Subcutaneous preadipocyte (primary cell): ENCODE measurements around the gene CCDC27. TPM values are rescaled to one million over a fixed set of nuclear protein-coding genes. Genes with fewer than 3 reads are reported as not detected.

ENCODE experiments used
- small RNA-seq: library from RNA; depleted of rRNA; stranded (forward); fragments of <200 nt; gene quantifications from one replicate; pipeline ENCODE3, GENCODE V24; 2012
- total RNA-seq: library from RNA; depleted of rRNA; stranded (reverse); fragments of >200 nt; gene quantifications from 2 replicates; pipeline ENCODE4 v1.2.3, GENCODE V29; 2012

The CCDC27 gene
- total RNA-seq = not detected in 2 replicates

GRCh38 chr1:3752400-3752945 lies at the start of gene CCDC27:
CCDC27 (plus strand) TSS chr1:3752450; CDS start chr1:3752482, 32 bp downstream.

GRCh38 chr1:3772715-3773571 lies 20.7 kb downstream of the CCDC27 start, which contains the start of gene SMIM1:
SMIM1 (plus strand) TSS chr1:3772749; CDS start chr1:3775374, 2,625 bp downstream.

GRCh38 chr1:3796215-3797061 lies 44.2 kb downstream of the CCDC27 start, which contains the start of gene LRRC47:
LRRC47 (minus strand) TSS chr1:3796498; CDS start chr1:3796476, 22 bp downstream.

Small RNAs within 50 kb of the gene (small RNA-seq; reads per million reads assigned to genes)
- gene RF02197 (not detected), gene RN7SL574P (not detected)

Other genes starting within 250 kb of the CCDC27 start
- gene MEGF6, start 140.9 kb upstream of the CCDC27 start, total RNA-seq = 0.59 and 1.1 TPM in 2 replicates
- gene TPRG1L, start 127.4 kb upstream of the CCDC27 start, total RNA-seq = 17.3 and 18.4 TPM in 2 replicates
- 10.7 and 10.9 TPM in 2 replicates for gene WRAP73, start 102.3 kb upstream of the CCDC27 start, total RNA-seq
- gene TP73, start 99.9 kb upstream of the CCDC27 start, total RNA-seq = under 0.01 TPM in 1 of 2 replicates, not detected in the other
- 0.39 TPM in 1 of 2 replicates, not detected in the other for gene SMIM1, start 20.3 kb downstream of the CCDC27 start, total RNA-seq
- 27.2 and 30.3 TPM in 2 replicates for gene LRRC47, start 44.0 kb downstream of the CCDC27 start, total RNA-seq
- gene CEP104, start 104.8 kb downstream of the CCDC27 start, total RNA-seq = 17.3 and 19.9 TPM in 2 replicates
- 8.8 and 10.8 TPM in 2 replicates for gene DFFB, start 105.0 kb downstream of the CCDC27 start, total RNA-seq
- 27.9 and 31.7 TPM in 2 replicates for gene C1orf174, start 147.8 kb downstream of the CCDC27 start, total RNA-seq